DMS 273 (cell line): Measurements from ENCODE around the gene IGSF9B.

Experiments
- DNase-seq: peaks from one replicate; lab custom pipeline; 2025; ENCODE audit not compliant: unreplicated experiment; lab: John Stamatoyannopoulos, UW

Gene IGSF9B

DNA sequence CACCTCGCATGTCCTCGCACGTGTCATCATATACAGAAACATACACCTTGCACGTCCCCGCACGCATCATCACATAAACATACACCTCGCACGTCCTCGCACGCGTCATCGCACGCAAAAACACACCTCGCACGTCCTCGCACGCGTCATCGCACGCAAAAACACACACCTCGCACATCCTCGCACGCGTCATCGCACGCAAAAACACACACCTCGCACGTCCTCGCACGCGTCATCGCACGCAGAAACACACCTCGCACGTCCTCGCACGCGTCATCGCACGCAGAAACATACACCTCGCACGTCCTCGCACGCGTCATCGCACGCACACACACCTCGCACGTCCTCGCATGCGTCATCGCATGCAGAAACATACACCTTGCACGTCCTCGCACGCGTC, 16.7 kb downstream of the IGSF9B start:
- no peak for DNase-seq

DNA sequence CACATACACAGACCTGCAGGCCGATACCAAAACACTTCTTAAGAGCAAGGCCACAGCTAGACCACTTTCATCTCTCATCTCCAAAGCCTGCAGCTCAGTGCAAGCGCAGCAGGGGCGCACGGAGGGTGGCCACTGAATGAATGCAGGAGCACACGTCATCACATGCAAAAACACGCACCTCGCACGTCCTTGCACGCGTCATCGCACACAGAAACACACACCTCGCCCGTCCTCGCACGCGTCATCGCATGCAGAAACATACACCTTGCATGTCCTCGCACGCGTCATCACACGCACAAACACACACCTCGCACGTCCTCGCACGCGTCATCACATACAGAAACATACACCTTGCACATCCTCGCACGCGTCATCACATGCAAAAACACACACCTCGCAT, 17.2 kb downstream of the IGSF9B start:
- no peak for DNase-seq

DNA sequence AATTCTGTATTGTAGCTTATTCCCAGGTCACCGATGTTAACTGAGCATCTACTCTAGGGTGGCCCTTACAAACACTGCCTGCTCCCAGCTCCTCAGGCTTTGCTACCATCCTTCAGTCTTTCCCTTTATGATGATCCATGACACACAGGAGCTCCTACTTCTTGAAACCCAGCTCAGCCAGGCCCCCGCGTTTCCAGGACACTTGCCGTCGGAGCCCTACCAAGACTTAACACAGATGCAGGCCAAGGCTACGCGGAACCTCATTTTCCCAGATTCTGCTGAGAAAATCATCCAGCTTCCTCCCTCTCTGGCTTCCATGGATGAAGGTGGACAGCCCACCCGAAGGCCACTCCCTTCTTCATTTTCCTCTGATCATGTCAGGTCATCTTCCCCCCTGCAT, 18.6 kb downstream of the IGSF9B start:
- no peak for DNase-seq

DNA sequence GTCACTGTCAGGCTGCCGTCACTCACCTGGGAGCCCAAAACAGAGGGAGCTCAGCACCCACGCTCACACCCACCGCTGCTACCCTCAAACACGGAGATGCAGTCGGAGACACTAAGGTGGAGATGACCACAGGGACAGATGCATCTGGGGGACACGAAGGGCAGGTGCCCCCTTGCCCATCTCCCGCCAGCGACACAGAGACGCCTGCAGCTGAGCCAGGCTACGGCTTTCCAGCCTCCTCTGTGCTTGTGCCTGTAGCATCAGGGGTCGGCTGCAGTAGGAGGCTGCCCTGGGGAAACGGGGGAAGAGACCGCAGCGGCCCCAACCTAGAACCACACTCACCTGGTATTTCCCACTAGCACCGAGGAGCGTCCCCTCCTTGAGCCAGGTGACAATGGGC, 19.3 kb downstream of the IGSF9B start:
- no peak for DNase-seq

DNA sequence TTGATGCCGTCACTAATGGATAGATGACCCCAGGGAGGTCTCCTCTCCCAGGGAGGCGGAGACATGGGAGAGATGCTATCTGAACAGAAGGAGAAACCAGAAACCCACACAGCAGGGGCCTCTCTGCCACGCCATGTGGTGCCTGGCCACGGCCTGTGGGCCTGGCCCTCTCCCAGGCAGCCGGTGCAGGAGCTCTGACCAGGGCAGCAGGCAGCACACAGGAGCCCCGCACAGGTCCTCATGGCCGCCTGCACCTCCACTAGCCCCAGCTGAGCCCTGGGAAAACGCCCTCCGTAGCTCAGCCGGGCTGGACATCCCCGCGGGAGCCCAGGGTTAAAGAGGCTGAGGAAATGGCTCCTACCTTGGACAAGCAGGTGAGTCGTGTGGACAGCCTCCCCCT, 19.8 kb downstream of the IGSF9B start:
- peak; percentile 49 for DNase-seq

DNA sequence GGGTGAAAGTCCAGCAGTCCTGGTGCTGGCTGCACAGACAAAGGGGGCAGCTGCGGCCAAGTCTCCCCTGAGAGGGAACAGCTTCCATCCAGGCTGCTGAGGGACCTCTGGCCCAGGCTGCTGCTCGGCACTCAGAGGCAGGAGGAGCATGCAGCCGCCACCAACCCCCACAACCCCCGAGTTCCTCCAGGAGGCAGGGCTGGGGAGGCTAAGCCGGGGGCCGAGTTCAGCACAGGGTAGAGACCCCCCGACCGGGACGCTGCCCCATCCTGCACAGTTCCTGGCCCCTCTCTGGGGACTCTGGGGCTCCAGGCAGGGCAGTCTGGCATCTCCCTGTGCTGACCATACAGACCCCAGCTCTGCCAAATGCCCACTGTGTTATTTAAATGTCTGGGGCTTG, 20.2 kb downstream of the IGSF9B start:
- no peak for DNase-seq

DNA sequence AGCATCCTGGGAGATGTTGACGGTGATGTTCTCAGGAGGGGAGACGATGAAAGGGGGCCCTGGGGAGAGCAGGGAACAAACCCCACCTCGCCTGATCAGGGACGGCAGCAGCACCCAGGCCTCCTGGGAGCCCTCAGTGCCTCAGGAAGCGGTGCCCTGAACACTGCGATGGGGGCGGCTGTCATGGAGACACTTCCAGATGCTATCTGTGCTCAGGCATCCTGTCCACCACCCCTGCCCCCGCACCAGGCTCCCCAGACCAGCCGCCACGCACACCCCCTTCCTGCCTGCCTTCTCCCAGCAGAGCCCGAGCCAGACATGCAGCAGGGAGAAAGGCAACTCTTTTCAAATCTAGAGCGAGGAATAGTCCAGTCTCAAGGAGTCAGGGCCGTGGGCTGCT, 20.6 kb downstream of the IGSF9B start:
- DNase-seq, result no peak

DNA sequence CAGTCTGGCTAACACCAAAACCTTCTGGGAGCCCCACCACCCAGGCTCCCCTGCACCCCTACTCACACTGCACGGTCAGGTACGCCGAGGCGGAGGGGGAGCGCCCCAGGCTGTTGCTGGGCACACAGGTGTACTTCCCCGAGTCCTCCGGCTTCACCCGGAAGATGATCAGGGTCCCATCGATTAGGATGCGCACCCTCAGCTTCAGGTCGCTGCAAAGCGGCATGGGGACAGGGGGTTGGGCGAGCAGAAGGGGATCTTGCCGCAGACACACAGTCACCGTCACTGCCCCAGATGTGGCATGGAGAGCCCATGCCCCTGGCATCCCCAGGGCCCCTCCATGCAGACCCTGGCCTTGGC, 21.2 kb downstream of the IGSF9B start:
- no peak for DNase-seq

DNA sequence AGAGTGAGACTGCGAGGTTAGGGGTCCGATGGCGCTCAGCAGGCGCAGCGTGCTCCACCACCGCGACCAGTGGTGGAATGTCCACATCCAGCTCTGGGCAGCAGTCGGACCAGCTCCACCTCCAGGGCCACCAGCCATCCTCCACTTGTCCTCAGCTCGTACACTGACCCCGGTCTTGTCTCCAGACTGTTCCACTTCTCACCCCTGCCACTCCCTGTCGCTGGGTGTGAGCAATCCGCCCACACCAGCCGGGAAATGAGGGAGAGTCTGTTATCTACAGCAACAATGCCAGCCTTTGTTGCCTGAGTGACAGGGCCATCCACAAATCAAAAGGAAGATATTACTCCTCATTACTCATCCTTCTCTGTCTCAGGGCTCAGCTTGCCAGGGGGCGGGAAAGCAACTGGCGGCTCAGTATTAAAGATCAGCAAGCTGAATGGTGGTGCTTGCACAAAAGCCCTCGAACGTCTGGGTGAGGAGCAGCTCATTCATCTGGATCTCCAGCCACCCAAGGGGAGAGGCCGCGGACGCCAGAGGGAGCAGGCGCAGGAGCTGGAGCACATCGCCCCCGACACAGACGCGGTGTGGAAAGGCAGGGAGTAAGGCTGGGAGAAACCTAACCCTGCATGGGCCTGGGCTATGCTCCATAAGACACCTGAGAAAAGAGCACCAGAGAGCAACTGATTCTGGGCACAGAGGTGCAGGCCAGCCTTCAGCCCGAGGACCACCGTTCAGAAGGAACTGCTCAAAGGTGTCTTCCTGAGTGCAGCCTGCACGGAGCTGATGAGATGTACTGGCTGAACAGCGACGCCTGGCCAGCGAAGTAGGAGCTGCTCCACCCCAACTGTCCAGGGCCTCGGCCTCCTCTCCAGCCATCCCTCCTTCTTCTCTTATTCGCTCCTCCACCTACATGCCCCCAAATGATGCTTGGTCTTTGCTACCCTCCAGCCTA, 21.9 kb downstream of the IGSF9B start:
- peak; percentile 34 for DNase-seq

DNA sequence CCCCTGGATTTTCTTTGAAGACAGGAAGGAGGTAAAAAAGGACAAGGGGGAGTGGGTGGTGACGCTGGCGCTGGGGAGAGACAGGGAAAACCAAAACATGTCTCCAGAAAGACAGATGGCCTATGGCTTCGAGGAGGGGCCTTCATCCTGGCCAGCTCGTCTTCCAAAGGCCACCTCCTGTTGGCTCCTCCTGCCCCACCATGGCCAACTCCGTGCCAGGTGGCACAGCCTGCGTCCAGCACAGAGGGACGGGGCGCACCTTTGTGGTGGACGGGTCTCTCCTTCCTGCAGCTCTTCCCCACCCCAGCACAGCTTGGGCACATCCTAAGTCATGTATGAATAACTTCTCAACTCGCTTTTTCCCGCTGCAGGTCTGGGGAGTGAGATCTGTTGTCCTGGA, 22.7 kb downstream of the IGSF9B start:
- DNase-seq, result no peak

DNA sequence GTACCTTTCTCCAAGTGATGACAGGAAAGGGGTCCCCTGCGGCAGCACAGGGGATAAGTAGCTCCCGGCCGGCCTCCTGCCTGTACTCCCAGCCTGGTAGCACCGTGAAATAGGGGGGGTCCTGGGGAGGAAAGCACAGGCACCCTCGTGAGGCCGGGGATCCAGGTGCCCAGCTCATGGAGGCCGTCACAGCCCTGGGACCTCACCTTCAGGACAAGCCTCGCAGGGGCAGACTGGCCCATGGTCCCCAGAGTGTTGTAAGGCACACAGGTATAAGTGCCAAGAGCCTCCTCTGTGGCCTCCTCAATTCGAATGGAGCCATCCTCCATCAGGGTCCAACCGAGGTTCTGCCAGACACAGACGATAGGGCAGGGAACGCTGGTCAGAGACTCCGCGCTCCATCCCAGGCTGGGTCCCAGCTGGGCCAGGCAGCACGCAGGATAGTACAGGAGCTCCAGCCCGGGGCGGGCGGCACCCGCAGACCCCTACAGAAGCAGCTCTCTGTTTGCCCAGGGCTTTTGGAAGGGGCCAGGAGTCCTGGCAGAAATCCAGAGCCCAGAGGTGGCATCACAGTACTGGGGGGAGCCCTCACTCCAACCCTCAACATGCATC, 25.2 kb downstream of the IGSF9B start:
- no peak for DNase-seq

DNA sequence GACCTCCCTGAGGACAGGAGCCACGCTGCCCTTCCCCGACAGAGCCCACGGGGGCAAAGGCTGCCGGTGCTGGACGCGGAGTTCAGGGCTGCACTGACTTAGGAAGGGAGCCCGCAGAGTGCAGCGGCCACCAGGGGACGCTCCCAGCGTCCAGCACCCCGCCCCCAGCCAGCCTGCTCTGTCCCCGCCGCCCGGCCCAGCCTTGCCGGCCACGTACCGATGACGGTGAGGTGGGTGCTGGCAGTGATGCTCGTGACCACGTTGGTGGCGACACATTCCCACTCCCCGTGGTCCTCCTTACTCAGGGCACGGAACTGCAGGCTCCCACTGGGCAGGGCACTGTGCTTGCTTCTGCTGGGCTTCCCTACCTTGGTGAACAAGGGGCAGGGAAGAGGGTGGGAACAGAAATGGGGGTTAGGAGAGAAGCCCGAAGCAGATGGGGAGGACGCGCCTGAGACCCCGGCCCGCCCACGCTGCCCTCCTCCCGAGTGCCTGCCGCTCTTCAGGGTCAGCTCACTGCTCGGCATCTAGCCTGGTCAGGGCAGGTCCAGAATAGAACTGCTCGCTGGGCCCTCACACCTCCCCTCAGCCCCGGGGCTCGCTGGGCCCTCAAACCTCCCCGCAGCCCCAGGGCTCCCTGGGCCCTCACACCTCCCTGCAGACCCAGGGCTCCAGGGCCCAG, 25.9 kb downstream of the IGSF9B start:
- no peak for DNase-seq

DNA sequence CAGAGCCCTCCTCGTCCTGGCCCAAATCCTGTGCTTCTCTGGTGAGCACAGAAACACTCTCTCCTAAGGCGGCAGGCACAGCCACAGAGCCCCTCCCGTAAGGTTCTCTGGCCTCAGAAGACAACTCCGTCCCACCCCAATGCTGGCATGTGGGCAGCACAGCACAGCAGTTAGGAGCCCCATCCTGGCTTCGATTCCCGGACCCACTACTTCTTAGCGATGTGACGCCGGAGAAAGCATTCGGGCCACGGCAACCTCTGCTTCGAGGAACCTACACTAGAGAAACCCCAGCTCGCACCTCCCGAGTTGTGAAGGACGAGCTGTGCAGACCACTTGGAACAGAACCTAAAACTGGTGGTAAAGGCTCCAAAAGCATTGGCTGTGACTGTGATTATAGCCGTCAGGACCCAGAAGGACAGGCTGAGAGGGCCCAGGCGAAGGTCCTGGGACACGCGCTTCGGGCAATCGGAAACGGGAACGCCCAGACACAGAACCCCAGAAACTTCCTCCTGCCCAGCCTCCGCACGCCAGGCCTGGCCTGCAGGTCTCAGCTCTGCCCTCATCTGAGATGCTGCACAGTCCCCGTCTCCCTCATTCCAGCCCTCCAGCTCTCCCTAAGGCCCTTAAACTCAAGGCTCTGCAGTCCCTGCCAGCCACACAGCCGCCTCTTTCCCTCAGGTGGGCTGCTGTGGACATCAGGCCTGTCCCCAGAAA, 26.6 kb downstream of the IGSF9B start:
- no peak for DNase-seq

DNA sequence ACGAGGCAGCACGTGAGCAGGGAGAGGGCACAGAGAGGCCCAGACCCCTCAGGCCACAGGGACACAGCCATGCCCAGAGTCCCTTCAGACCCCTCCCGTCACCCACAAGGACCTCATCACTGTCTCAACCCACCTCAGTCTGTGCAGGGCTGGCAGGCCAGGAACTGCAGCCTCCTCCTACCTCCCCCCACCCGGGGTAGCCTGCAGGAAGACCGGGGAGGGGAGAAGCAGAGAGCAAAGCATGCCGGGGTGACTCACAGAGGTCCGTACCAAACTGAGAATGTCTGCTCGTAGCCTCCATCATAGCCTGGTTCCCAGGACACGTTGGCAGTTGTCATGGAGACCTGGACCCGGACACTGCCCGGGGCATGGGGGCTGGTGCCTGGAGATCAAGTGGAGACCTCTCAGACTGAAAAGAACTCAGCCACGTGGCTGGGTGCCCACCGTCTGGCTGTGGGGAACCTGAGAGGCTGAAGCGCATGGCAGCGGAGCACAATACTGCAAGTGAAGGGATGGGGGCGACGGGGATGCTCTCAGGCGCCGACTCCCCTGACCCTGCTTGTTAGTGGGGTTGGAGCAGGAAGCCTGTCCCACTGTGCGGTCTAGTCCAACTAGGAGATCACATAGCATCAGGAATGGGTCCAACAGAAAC, 27.2 kb downstream of the IGSF9B start:
- DNase-seq, result no peak

DNA sequence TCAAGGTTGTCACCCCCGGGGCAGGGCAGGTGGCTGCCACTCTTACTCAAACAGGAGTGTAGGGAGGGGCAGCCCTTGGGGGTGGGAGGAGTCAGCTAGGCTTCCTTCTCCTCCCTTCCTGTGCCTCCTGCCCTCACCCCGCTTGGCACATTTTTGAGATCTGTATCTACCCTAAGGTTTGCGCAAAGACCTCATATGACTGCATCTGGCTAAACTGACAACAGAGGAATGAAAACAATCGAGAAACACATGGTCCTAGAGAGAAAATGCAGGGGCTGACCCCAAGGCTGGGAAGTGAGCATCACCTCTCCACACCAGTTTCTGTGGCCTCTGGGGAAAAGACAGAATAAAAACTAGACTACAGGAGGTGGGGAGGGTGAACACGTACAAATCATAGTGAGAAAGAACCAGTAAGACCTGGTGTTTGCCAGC, 28.1 kb downstream of the IGSF9B start:
- DNase-seq, result peak; percentile 28

DNA sequence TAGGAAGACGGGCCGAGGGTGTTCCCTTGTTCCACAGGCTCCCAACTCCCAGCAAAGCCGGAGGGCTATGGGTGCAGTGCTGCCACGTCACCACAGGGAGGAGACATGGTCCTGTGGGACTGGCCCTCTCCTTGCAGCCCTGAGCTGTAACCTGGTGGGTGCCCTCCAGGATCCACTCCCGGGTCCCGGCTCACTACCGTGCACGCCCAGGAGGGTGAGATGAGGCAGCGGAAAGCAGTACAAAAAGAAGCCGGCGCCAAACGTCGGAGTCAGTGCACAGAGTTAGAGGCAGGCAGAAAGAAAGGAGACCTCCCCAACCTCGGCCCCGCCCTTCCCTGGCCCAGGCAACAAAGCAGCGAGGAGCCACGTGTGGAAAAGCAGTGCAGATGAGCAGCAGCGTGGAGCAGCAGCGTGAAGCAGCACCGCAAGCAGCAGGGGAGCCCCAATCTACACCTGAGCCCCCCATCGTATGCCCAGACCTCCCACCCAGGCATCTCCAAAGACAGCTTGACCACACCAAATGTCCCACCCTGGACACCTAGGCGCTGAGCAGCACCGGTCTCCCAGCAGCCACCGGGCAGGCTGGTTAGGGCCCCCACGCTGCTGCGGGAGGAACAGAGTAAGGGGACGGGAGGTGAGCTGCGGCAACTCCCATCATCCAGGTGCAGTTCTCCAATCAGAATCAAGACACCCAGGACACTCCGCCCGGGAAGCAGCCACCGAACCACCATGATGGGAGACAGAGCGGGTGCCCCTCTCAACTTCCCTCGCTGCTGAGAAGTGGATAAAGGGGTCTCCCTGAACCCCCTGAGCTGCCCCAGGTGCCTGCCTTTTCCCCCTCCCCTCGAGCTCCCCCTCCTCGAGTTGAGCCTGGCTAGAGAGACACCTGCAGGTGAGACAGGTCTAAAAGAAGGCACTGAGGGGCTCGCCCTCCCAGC, 28.8 kb downstream of the IGSF9B start:
- DNase-seq, result peak; percentile 83

DNA sequence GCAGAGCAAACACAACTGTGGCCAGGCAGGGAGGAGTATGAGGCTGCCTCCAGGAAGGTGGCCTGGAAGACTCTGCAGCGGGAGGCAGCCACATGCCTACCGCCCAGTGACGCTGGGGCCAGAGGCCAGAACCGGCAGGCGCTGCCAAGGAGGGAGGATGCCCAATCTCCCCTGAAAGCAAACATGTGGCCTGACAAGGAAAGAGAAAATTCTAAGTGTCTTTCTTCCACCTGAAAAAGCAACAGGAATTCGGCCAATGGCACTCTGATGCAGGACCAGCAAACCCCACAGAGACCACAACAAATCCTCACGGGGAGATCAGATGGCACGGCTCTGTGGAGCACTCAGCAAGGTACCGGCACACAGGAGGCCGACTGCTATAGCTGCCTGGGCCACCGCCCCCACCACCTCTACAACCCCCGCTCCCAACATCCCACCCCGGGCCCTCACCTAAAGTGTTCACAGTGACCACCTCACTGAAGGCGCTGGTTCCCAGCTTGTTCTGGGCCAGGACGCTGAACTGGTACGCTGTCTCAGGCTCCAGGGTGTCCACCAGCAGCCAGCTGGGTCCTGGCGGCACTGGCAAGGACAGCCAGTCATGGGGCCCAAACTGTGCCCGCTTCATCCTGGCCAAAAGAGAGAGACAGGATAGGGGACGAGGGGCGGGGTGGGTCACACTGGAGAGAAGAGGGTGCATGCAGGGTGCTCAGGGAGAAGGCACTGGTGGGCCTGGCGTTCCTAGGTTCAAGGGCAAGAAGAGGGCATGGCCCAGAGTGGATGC, 30.1 kb downstream of the IGSF9B start:
- no peak for DNase-seq

DNA sequence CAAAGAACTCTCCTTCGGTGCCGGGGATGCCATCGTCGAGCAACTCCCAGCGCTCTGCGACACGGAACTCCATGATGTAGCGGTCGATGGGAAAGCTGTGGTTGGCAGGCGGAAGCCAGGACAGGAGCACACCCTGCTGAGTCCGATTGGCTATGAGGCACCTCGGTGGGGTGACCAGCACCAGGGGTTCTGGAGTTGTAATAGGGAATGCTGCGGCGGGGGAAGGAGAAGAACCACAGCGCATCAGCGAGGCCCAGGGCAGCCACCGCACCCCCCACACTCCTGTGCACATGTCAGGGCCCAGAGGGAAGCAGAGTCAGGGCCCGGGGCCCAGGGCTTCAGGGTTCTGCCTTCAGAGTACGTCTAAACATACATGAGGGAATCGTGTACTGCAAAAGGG, 31.0 kb downstream of the IGSF9B start:
- no peak for DNase-seq

DNA sequence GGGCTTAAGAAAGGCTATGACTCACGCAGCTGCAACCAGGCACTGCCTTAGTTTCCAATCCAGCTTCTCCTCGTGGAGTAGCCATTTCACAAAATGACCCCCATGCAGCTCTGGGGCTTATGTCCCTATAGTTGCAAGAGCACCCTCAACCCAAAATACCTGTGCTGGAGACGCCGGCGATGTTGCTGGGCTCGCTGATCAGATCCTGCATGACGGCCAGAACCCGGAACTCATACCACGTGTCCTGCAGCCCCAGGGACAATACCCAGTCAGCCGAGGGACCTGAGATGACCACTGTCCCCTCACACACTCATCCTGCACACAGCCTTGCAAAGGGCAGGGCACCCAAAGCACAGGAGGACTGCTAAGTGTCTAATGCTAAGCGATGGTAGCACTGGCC, 32.1 kb downstream of the IGSF9B start:
- DNase-seq, result no peak
